LHCN-M2 (cell line): Measurements from ENCODE around the gene NOD2. TPM values are rescaled to one million over a fixed set of nuclear protein-coding genes. Genes with fewer than 3 reads are reported as not detected.

Source experiments
- DNase-seq: peaks from one replicate; pipeline ENCODE4 v3.0.0-alpha.2; 2012; ENCODE audit warnings: low read depth
- polyA plus RNA-seq: library from polyadenylated mRNA; unstranded; fragments of >200 nt; gene quantifications from one replicate; pipeline ENCODE4 v1.2.1, GENCODE V29; 2012; ENCODE audit warnings: missing spikeins
- total RNA-seq: library from RNA; depleted of rRNA; stranded (reverse); fragments of >200 nt; gene quantifications from 2 replicates; pipeline ENCODE4 v1.2.3, GENCODE V29; 2014; rRNA removed

NOD2 gene
- 0.26 and 0.80 TPM in 2 replicates for total RNA-seq
- 0.10 TPM for polyA plus RNA-seq

GRCh38 chr16:50692999-50693781 lies at the start of gene NOD2:
Gene NOD2 (plus strand): TSS chr16:50693606. CDS start chr16:50699496, 5,890 bp downstream.
- DNase-seq, result no peak

GRCh38 chr16:50644245-50644644 lies 49.2 kb upstream of the NOD2 start:
- no peak for DNase-seq

- DNase-seq, result no peak
Observed at GRCh38 chr16:50644729-50645128, 48.7 kb upstream of the NOD2 start.

GRCh38 chr16:50645563-50646220 lies 47.7 kb upstream of the NOD2 start:
- DNase-seq, result no peak

GRCh38 chr16:50646345-50646744 lies 47.1 kb upstream of the NOD2 start:
- no peak for DNase-seq

GRCh38 chr16:50651835-50652438 lies 41.5 kb upstream of the NOD2 start:
- DNase-seq, result no peak

- DNase-seq, result no peak
Observed at GRCh38 chr16:50652836-50653425, 40.5 kb upstream of the NOD2 start.

GRCh38 chr16:50653633-50654519 lies 39.5 kb upstream of the NOD2 start:
- DNase-seq, result no peak

GRCh38 chr16:50655558-50656055 lies 37.8 kb upstream of the NOD2 start:
- DNase-seq, result no peak

GRCh38 chr16:50657241-50657640 lies 36.2 kb upstream of the NOD2 start:
- DNase-seq, result no peak

- DNase-seq, result no peak
Observed at GRCh38 chr16:50659806-50660205, 33.6 kb upstream of the NOD2 start.

GRCh38 chr16:50662306-50662940 lies 31.0 kb upstream of the NOD2 start:
- no peak for DNase-seq

GRCh38 chr16:50664270-50664669 lies 29.1 kb upstream of the NOD2 start:
- no peak for DNase-seq

GRCh38 chr16:50665128-50665878 lies 28.1 kb upstream of the NOD2 start:
- peak; percentile 64 for DNase-seq

- DNase-seq, result no peak
Observed at GRCh38 chr16:50666658-50667496, 26.5 kb upstream of the NOD2 start.

GRCh38 chr16:50667497-50668367 lies 25.7 kb upstream of the NOD2 start:
- DNase-seq, result no peak

- DNase-seq, result peak; percentile 58
Observed at GRCh38 chr16:50668368-50669008, 24.9 kb upstream of the NOD2 start.
